HepG2 (cell line): ENCODE results near the gene C17orf58. TPM values are rescaled to one million over a fixed set of nuclear protein-coding genes. Genes with fewer than 3 reads are reported as not detected.

Experiments
- ATAC-seq: fragments of 200-7000 bp; cut with Tn5 transposase; 3 replicates; pipeline ENCODE4 v1.9.1; 2020; ENCODE audit warnings: mild to moderate bottlenecking, moderate library complexity
- BruUV-seq: library from RNA; stranded (reverse); fragments of 400-500 nt; replicated peaks from 2 replicates; lab custom pipeline; 2021; lab: Mats Ljungman, UMichigan
- CTCF ChIA-PET: fragments of 300-600 bp; formaldehyde crosslinking; extraction: SDS; loops from one replicate; lab custom pipeline; 2021; ENCODE audit warnings: low total read pairs, inconsistent platforms, low intra/inter-chr PET ratio; lab: Yijun Ruan, JAX
- POLR2A ChIA-PET: fragments of 350-600 bp; sonication (Branson Sonifier 250); formaldehyde crosslinking; loops from one replicate; lab custom pipeline; 2020; ENCODE audit warnings: antibody characterized with exemption, inconsistent platforms; lab: Yijun Ruan, JAX
- DNase-seq: peaks from one replicate; pipeline ENCODE4 v3.0.0-alpha.2; 2015; ENCODE audit warnings: low spot score
- FAIRE-seq: peaks from 3 replicates; lab custom pipeline; 2011; peaks lifted over from hg19 to GRCh38; lab: Jason Lieb, UNC
- H2AFZ ChIP-seq: one replicate; pipeline ENCODE4 v1.6.1; 2011; ENCODE audit warnings: low read length, inconsistent platforms
- H3K27ac ChIP-seq: fragments of 300-600 bp; 3 replicates; pipeline ENCODE4 v1.8.0; 2011; ENCODE audit warnings: mixed run types, mild to moderate bottlenecking, mixed read lengths, low read length, inconsistent platforms; ENCODE audit not compliant: insufficient read depth; ENCODE audit errors: extremely low read length
- H3K27me3 ChIP-seq, 2 experiments: fragments of 200-600 bp in 1 of 2; 2 replicates in 1 of 2; 3 replicates in 1 of 2; pipeline versions ENCODE4 v1.6.0 to v1.8.0; 2011; ENCODE audit warnings: low read length in 2 of 2, mild to moderate bottlenecking in 2 of 2, moderate library complexity in 2 of 2, inconsistent platforms in 1 of 2; ENCODE audit not compliant: insufficient read depth in 2 of 2, control insufficient read depth in 1 of 2
- H3K36me3 ChIP-seq, 2 experiments: fragments of 200-600 bp in 1 of 2; replicated peaks in 1 of 2; 2 replicates in 1 of 2; 3 replicates in 1 of 2; pipeline versions ENCODE4 v1.5.1 to v1.8.0; 2011; ENCODE audit warnings: low read length in 2 of 2, inconsistent platforms in 1 of 2; ENCODE audit not compliant: insufficient read depth in 2 of 2, control insufficient read depth in 1 of 2
- H3K4me1 ChIP-seq: 2 replicates; pipeline ENCODE4 v1.5.1; 2012; ENCODE audit warnings: low read length, inconsistent platforms; ENCODE audit not compliant: insufficient read depth
- H3K4me2 ChIP-seq: 2 replicates; pipeline ENCODE4 v1.6.0; 2011; ENCODE audit warnings: low read depth, low read length, inconsistent platforms
- H3K4me3 ChIP-seq, 3 experiments: fragments of 200-600 bp in 1 of 3; sonication (generic), shearing (Covaris generic) in 1 of 3; replicated peaks in 1 of 3; 2 replicates each; pipeline ENCODE4 v1.5.1; 2011 to 2016; ENCODE audit warnings: low read length in 3 of 3, inconsistent platforms in 2 of 3, low read depth in 2 of 3, mild to moderate bottlenecking in 2 of 3, control low read depth in 1 of 3, mixed read lengths in 1 of 3; ENCODE audit not compliant: insufficient read depth in 1 of 3
- H3K79me2 ChIP-seq: one replicate; pipeline ENCODE4 v1.6.1; 2011; ENCODE audit warnings: low read length, inconsistent platforms; ENCODE audit not compliant: insufficient read depth
- H3K9ac ChIP-seq: 2 replicates; pipeline ENCODE4 v1.6.0; 2011; ENCODE audit warnings: mild to moderate bottlenecking, low read depth, low read length, inconsistent platforms; ENCODE audit not compliant: insufficient read depth
- H3K9me3 ChIP-seq: 2 replicates; pipeline ENCODE4 v1.5.1; 2012; ENCODE audit warnings: mild to moderate bottlenecking, low read length
- H4K20me1 ChIP-seq: 2 replicates; pipeline ENCODE4 v1.6.0; 2011; ENCODE audit warnings: inconsistent platforms, mild to moderate bottlenecking, low read length, moderate library complexity; ENCODE audit not compliant: insufficient read depth
- SIN3B ChIP-seq: fragments of 150-350 bp; IDR thresholded peaks from 2 replicates; pipeline ENCODE4 v1.6.1; 2014; ENCODE audit warnings: low read length
- ZBTB33 ChIP-seq: sonication (generic); formaldehyde crosslinking; IDR thresholded peaks from 2 replicates; pipeline ENCODE4 v1.4.0; 2020; ENCODE audit warnings: missing genetic modification reagents
- ZNF362 ChIP-seq: sonication (generic); formaldehyde crosslinking; IDR thresholded peaks from 2 replicates; pipeline ENCODE4 v1.4.0; 2020; ENCODE audit warnings: missing genetic modification reagents, mild to moderate bottlenecking, borderline replicate concordance
- ZNF460 ChIP-seq: sonication (generic); formaldehyde crosslinking; IDR thresholded peaks from 2 replicates; pipeline ENCODE4 v1.5.1; 2020; ENCODE audit warnings: missing genetic modification reagents, mild to moderate bottlenecking, borderline replicate concordance
- WGBS: methylation state at CpG from one replicate; pipeline ENCODE4 v1.1.6; 2017; ENCODE audit warnings: low lambda C conversion rate; 5-methylcytosine and 5-hydroxymethylcytosine counted together
- in situ Hi-C: cut with HindIII; loops from 2 replicates; pipeline ENCODE4 v1.10.0; 2017; ENCODE audit warnings: low pct_unique_long_range_greater_than_20kb; ENCODE audit not compliant: extremely low pct_ligation_motif_present
- intact Hi-C: fragments of 100-400 bp; cut with micrococcal nuclease; formaldehyde crosslinking; loops from one replicate; pipeline ENCODE4 v1.10.0; 2022; ENCODE audit not compliant: unreplicated experiment
- polyA plus RNA-seq, 8 experiments: library from polyadenylated mRNA; depleted of rRNA in 3 of 8; stranded (reverse) in 7 of 8; unstranded in 1 of 8; fragments of >200 nt; fragmentation: Illumina TruSeq in 4 of 8; extraction: Trizol in 4 of 8; gene quantifications; 2 replicates each; pipeline versions ENCODE4 v1.2.1 to v1.2.3, GENCODE V29; 2011 to 2016; ENCODE audit warnings: low read depth in 4 of 8, missing spikeins in 1 of 8, mixed read lengths in 1 of 8; ENCODE audit not compliant: insufficient read depth in 1 of 8
- total RNA-seq, 5 experiments: library from RNA; depleted of rRNA; stranded (reverse); fragments of >200 nt; fragmentation: Illumina TruSeq; extraction: Trizol; gene quantifications; 2 replicates each; pipeline ENCODE4 v1.2.3, GENCODE V29; 2016; ENCODE audit warnings: low read depth in 1 of 5

The C17orf58 gene
- total and polyA plus RNA-seq, 2 of the 13 experiments (the other 11 are each of a cell fraction or from before 2014, with no cell fraction given): 15.6 to 15.8 TPM

- peak; percentile 98 for TF ChIP-seq ZBTB33 (CRISPR knock-in tag)
- TF ChIP-seq ZNF362 (CRISPR knock-in tag): peak; percentile 28; the same call in 1 of the 2 replicates
Measured at GRCh38 chr17:68011199-68011665, 15.0 kb upstream of the C17orf58 start (continued).

GRCh38 chr17:68006797-68007196, 10.5 kb upstream of the C17orf58 start:
- in situ Hi-C loops: no loop called here
- no peak for DNase-seq
- H3K27ac ChIP-seq: no peak overlapping the region
- no peak overlapping the region for H3K9ac ChIP-seq
- H4K20me1 ChIP-seq: no peaks in the 10 kb centered on the region
- ChIA-PET CTCF (no interaction called here), POLR2A (no interaction called here)
- FAIRE-seq: no peak
- no peak overlapping the region for H3K4me2 ChIP-seq
- H3K79me2 ChIP-seq: no peaks in the 10 kb centered on the region
- WGBS: 31% methylated on average over 4 of the region's 6 CpGs
- H3K36me3 ChIP-seq: no peaks in the 10 kb centered on the region
- intact Hi-C loops: no loop called here
- H3K4me3 ChIP-seq: no peak overlapping the region
- H3K27me3 ChIP-seq: no peaks in the 10 kb centered on the region
- BruUV-seq: no TSS peak
- H3K9me3 ChIP-seq: no peaks in the 10 kb centered on the region
- H3K4me1 ChIP-seq: no peaks in the 10 kb centered on the region
- ATAC-seq: no peak
- TF ChIP-seq ZNF460 (CRISPR knock-in tag): no peak
- no peak for TF ChIP-seq SIN3B
- no peak overlapping the region for H2AFZ ChIP-seq
